HG03354 (cell line): ENCODE measurements around the gene JAG1.
"Not testable (repeated sequence)": the region's sequence is repeated elsewhere in the genome, so short reads cannot be mapped to it uniquely, and the experiment has no call there.

Experiments used
- ATAC-seq: cut with Tn5 transposase; IDR thresholded peaks from one replicate; pipeline ENCODE4 v1.9.1; 2021; ENCODE audit warnings: mild to moderate bottlenecking; ENCODE audit not compliant: unreplicated experiment, poor library complexity, severe bottlenecking

Gene JAG1

DNA sequence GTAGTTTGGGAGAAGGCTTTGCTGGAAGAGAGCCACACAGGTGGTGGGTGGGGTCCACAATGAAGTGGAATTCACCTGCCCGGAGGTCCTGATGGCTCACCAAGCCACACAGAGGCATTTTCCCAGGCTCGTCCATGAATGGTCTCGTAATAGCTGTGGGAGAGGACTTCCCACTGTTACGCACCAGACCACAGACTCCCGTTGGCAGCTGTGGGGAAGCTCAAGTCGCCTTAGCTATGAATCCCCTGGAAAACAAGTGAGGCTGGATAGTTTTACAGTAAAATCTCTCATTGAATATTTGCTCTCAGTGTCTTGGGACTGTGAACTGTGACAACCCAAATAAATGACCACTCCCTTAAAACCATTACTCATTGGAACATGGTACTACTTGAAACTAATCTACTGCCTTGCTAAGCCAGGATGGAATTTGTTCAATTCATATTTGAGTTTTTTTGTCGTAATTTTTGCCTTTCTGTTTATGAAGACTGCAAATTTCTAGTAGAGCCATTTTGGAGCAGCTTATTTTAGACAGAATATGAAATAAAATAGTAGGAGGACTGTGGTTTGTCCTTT is 79.4 kb downstream of the JAG1 start:
- no peak for ATAC-seq

DNA sequence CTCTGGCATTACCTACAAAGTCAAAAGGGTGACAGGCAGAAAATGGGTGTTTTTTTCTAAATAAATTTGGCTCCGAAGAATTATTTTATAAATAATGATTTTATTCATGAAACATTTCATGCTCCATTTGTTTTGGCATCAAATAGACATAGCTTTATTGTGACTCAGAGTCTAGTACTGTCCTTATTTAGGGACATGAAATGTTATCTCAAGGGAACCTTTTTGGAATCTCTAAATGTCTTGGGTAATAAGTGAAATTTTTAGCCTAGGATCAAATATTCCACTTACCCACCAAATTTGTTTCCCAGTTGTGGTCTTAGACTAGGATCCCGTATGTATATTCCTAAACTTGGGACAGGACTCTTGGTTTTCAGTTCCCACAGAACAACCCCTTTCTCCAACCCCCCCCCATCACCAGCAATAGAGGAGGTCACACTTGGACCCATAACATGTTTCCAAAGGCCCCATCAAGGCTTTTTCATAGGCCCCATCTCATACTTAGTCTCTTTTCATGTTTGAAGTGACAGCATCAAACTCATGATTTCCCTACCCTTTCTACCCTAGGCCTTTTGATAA is 81.8 kb downstream of the JAG1 start:
- no peak for ATAC-seq

DNA sequence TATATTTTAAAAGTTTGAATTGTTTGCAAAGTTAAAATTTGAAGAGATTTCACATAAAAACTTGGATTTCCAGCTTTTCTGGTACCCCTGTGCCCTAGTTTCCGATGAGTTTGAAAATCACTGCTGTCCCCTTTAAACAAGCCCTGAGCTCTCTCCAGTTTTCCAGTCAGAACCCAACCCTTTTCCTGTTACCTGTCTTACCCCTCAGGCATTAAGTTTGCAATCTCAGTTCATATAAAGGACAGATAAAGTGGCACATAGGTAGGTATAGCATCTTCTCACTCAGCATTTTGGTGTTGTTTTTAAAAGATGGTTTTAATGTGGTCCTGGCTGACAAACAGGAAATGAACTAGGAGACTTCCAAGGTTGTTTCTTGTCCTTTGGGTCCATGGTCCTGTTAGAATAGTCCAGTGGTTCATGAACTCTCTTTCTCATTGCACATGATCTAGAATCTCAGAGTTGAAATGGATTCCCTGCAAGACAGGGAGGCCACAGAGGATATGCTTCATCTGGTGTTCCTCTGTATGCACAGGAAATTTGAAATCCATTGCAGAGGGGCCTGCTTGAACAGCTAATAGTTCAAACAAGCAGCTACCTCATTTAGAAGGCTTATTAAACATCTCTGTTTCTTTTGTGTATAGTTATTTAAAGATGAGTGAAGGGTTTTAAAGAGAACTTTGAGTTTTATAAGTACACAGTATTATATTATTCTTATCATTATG is 82.7 kb downstream of the JAG1 start:
- ATAC-seq = no peak

DNA sequence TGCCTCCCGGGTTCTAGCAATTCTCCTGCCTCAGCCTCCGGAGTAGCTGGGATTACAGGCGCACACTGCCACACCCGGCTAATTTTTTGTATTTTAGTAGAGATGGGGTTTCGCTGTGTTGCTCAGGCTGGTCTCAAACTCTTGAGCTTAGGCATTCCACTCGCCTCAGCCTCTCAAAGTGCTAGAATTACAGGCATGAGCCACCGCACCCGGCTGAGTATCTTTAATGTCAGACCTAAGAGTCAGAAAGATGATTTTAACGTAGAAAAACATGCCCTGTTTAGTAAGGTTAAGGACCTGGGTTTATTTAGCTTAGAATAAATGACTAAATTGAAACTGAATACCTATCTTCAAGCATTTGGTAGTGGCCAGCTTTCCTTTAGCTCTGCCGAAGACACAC is 83.4 kb downstream of the JAG1 start:
- ATAC-seq = not testable (repeated sequence)
